Measurements from ENCODE around the gene UHMK1.

- TF ChIP-seq CTCF (IDR thresholded peaks at IDR 0.05; ENCODE audit: low read depth, low read length, poor library complexity, severe bottlenecking) (no peak), EZH2phosphoT487 (IDR thresholded peaks at IDR 0.05; ENCODE audit: borderline replicate concordance, low read length) (no peak)
Observed at GRCh38 chr1:162458236-162458635, 39.4 kb upstream of the UHMK1 start.

All from DOHH2 (cell line).